H1 (cell line): Measurements from ENCODE around the gene ATP6V1G3. TPM values are rescaled to one million over a fixed set of nuclear protein-coding genes. Genes with fewer than 3 reads are reported as not detected.

Experiments
- CREB1 ChIP-seq: IDR thresholded peaks from 2 replicates; pipeline ENCODE4 v1.6.1; 2012; ENCODE audit warnings: inconsistent platforms
- CTCF ChIP-seq, 3 experiments: IDR thresholded peaks; 1 replicate in 2 of 3; 2 replicates in 1 of 3; pipeline versions ENCODE4 v1.5.1 to v1.6.1; 2011; ENCODE audit warnings: low read length in 3 of 3, mild to moderate bottlenecking in 3 of 3, inconsistent platforms in 2 of 3, low read depth in 1 of 3, moderate library complexity in 1 of 3; ENCODE audit not compliant: insufficient read depth in 1 of 3; ENCODE audit errors: control extremely low read depth in 1 of 3
- EP300 ChIP-seq, 2 experiments: IDR thresholded peaks; 1 replicate in 1 of 2; 2 replicates in 1 of 2; pipeline ENCODE4 v1.6.1; 2011 to 2012; ENCODE audit warnings: low read depth in 2 of 2, low read length in 2 of 2, mild to moderate bottlenecking in 2 of 2, borderline replicate concordance in 1 of 2, inconsistent platforms in 1 of 2, moderate library complexity in 1 of 2
- SIN3A ChIP-seq, 2 experiments: IDR thresholded peaks in 1 of 2; conservative IDR thresholded peaks in 1 of 2; 2 replicates each; pipeline ENCODE4 v1.6.1; 2011 to 2012; ENCODE audit warnings: low read length in 2 of 2, improper control_type of control experiment in 1 of 2, low read depth in 1 of 2, mild to moderate bottlenecking in 1 of 2
- SIRT6 ChIP-seq: IDR thresholded peaks from one replicate; pipeline ENCODE4 v1.7.1; 2012; ENCODE audit warnings: low read length, inconsistent platforms
- SP1 ChIP-seq: IDR thresholded peaks from 2 replicates; pipeline ENCODE4 v1.6.1; 2011; ENCODE audit warnings: low read depth, low read length
- TCF12 ChIP-seq: IDR thresholded peaks from 2 replicates; pipeline ENCODE4 v1.6.1; 2011; ENCODE audit warnings: low read depth, mild to moderate bottlenecking, low read length
- polyA plus RNA-seq, 7 experiments: library from polyadenylated mRNA; depleted of rRNA in 3 of 7; stranded (reverse) in 5 of 7; unstranded in 2 of 7; fragments of >200 nt in 5 of 7; fragments of 200-250 nt in 2 of 7; gene quantifications; 1 replicate in 5 of 7; 2 replicates in 1 of 7; 4 replicates in 1 of 7; pipeline versions ENCODE4 v1.2.1 to v1.2.3, GENCODE V29; 2011 to 2013; ENCODE audit warnings: missing spikeins in 2 of 7, mixed read lengths in 2 of 7
- total RNA-seq: library from RNA; stranded (reverse); fragmentation: NEBNext Ultra II Directional; extraction: Animal tissue kit (Norgen Biotek cat#: 25700); gene quantifications from 2 replicates; pipeline ENCODE4 v1.2.1, GENCODE V29; 2021

Gene ATP6V1G3
- total and polyA plus RNA-seq, 2 of the 8 experiments (the other 6 are each of a cell fraction or from before 2014, with no cell fraction given): not detected

GRCh38 chr1:198493329-198493728, 47.2 kb downstream of the ATP6V1G3 start (continued):
- TF ChIP-seq CTCF (IDR thresholded peaks at IDR 0.05; ENCODE audit: control extremely low read depth in 1 of 3, insufficient read depth in 1 of 3, low read depth in 1 of 3, low read length in 3 of 3) (no peak), SIN3A (conservative IDR thresholded peaks at IDR 0.05 in 1 of 2, IDR thresholded peaks at IDR 0.05 in 1 of 2; ENCODE audit: low read depth in 1 of 2, low read length in 2 of 2) (no peak), EP300 (IDR thresholded peaks at IDR 0.05; ENCODE audit: borderline replicate concordance in 1 of 2, low read depth in 2 of 2, low read length in 2 of 2) (no peak), SP1 (no peak), SIRT6 (no peak), CREB1 (no peak), TCF12 (no peak)
- TF ChIP-seq, all 59 proteins: peak for 0
